Measurements from ENCODE around the gene ARPC1A.
A peak's percentile ranks its signal among the peaks of the same experiment; 100 is the strongest.
"Not testable (repeated sequence)": the region's sequence is repeated elsewhere in the genome, so short reads cannot be mapped to it uniquely, and the experiment has no call there.

ARPC1A gene

GRCh38 chr7:99325592-99326407 is at the start of gene ARPC1A:
Gene ARPC1A, plus strand, starts transcription at chr7:99325898. Its CDS starts 7,456 bp downstream, at chr7:99333354.
- H3K4me3 ChIP-seq (ENCODE audit: low read length): peak within 1 kb of the TSS; percentile 98
- no peak for TF ChIP-seq ZNF274 (IDR thresholded peaks at IDR 0.05; ENCODE audit: low read depth, low read length)

DNA sequence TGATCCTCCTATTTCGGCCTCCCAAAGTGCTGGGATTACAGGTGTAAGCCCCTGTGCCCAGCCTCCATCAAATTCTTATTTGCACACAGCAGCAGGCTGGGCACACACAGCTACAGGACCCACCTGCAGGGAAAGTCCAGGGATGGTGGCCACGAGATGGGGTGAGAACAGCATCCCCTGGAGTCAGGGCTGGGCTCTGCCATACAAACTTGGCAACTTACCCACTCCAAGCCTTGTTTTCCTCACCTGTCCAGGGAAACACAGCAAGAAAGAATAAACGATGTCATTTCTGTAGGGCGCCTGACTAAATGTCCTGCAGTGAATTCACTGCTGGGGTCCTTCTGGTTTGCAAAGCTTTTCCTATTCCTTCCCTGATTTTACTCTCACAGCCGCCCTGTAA is 47.5 kb upstream of the ARPC1A start:
- H3K4me3 ChIP-seq (ENCODE audit: low read length): no peak overlapping the region
- TF ChIP-seq ZNF274 (IDR thresholded peaks at IDR 0.05; ENCODE audit: low read depth, low read length): no peak

- not testable (repeated sequence) for H3K4me3 ChIP-seq (ENCODE audit: low read length)
Measured at GRCh38 chr7:99284165-99284564, 41.5 kb upstream of the ARPC1A start.

DNA sequence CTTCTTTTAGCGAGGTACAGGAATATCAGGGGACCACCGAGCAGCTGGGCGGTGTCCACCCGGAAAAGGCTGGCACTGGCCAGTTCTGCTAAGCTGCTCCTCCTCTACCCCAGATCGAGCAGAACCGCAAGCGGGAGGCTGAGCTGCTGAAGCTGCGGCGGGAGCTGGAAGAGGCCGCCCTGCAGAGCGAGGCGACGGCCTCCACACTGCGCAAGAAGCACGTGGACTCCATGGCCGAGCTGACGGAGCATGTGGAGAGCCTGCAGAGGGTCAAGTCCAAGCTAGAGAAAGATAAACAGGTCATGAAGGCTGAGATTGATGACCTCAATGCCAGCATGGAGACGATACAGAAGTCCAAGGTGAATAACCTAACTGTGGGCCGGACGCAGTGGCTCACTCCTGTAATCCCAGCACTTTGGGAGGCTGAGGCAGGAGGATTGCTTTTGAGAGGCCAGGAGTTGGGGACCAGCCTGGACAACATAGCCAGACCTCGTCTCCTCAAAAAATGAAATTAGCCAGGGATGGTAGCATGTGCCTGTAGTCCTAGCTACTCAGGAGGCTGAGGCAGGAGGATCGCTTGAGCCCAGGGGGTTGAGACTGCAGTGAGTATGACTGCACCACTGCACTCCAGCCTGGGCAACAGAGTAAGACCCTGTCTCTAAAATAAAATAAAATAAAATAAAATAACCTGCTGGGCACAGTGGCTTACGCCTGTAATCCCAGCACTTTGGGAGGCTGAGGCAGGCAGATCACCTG is 37.7 kb upstream of the ARPC1A start:
- no peak for TF ChIP-seq ZNF274 (IDR thresholded peaks at IDR 0.05; ENCODE audit: low read depth, low read length)
- H3K4me3 ChIP-seq (ENCODE audit: low read length): no peak overlapping the region

- H3K4me3 ChIP-seq (ENCODE audit: low read length): no peak overlapping the region
- no peak for TF ChIP-seq ZNF274 (IDR thresholded peaks at IDR 0.05; ENCODE audit: low read depth, low read length)
Measured at GRCh38 chr7:99289185-99289584, 36.5 kb upstream of the ARPC1A start.

DNA sequence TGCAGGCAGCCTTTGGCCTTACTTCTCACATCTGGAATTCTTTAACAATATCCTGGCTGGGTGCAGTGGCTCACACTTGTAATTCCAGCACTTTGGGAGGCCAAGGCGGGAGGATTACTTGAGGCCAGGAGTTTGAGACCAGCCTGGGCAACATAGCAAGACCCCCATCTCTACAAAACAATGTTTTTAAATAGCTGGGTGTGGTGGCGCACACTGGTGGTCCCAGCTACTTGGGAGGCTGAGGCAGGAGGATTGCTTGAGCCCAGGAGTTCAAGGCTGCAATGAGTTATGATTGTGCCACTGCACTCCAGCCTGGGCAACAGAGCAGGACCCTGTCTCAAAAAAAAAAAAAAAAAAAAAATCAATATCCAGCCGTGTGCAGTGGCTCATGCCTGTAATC is 35.5 kb upstream of the ARPC1A start:
- H3K4me3 ChIP-seq (ENCODE audit: low read length): not testable (repeated sequence)

DNA sequence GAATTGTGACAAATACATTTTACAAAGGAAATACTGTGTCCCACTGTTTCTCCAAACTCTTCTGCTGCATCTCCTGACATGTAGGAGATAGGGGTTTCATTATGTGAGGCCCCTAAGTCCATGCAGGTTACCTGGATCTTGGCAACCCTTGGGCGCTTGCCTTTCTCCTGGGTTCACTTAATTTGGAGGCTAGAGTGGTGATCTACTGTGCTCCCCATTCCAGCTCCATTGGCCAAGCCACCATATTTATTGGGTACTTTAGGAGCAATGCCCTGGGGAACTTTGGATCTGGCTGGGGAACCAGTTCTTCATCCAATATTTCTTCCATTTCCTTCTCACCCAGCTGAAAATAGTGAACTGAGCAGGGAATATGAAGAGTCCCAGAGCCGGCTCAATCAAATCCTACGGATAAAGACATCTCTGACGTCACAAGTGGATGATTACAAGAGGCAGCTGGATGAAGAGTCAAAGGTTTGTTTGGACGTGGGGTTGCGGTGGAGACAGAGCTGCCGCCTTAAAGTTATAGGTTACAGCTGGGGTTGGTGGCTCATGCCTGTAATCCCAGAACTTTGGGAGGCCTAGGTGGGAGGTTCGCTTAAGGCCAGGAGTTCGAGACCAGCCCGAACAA is 34.6 kb upstream of the ARPC1A start:
- H3K4me3 ChIP-seq (ENCODE audit: low read length): no peak overlapping the region
- TF ChIP-seq ZNF274 (IDR thresholded peaks at IDR 0.05; ENCODE audit: low read depth, low read length): no peak

DNA sequence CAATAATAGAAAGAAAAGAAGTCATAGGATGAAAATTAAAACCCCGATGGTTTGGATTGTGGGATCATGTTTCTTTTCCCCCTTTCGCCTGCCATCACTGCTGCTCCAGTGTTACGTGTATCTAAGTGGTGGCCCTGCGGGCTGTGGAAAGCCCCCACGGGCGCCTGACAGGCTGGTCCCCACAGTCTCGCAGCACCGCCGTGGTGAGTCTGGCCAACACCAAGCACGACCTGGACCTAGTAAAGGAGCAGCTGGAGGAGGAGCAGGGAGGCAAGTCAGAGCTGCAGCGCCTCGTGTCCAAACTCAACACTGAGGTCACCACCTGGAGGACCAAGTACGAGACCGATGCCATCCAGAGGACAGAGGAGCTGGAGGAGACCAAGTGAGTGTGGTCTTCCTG is 33.6 kb upstream of the ARPC1A start:
- no peak for TF ChIP-seq ZNF274 (IDR thresholded peaks at IDR 0.05; ENCODE audit: low read depth, low read length)

GRCh38 chr7:99293167-99293566 is 32.5 kb upstream of the ARPC1A start:
- TF ChIP-seq ZNF274 (IDR thresholded peaks at IDR 0.05; ENCODE audit: low read depth, low read length): no peak
- H3K4me3 ChIP-seq (ENCODE audit: low read length): no peak overlapping the region

More for the DNA sequence above, 33.6 kb upstream of the ARPC1A start:
- no peak overlapping the region for H3K4me3 ChIP-seq (ENCODE audit: low read length)

GRCh38 chr7:99293650-99294049 is 32.0 kb upstream of the ARPC1A start:
- TF ChIP-seq ZNF274 (IDR thresholded peaks at IDR 0.05; ENCODE audit: low read depth, low read length): no peak
- no peak overlapping the region for H3K4me3 ChIP-seq (ENCODE audit: low read length)

- H3K4me3 ChIP-seq (ENCODE audit: low read length): no peak overlapping the region
- TF ChIP-seq ZNF274 (IDR thresholded peaks at IDR 0.05; ENCODE audit: low read depth, low read length): no peak
Measured at GRCh38 chr7:99296471-99296870, 29.2 kb upstream of the ARPC1A start.

- TF ChIP-seq ZNF274 (IDR thresholded peaks at IDR 0.05; ENCODE audit: low read depth, low read length): no peak
- no peak overlapping the region for H3K4me3 ChIP-seq (ENCODE audit: low read length)
Measured at GRCh38 chr7:99301496-99301895, 24.2 kb upstream of the ARPC1A start.

DNA sequence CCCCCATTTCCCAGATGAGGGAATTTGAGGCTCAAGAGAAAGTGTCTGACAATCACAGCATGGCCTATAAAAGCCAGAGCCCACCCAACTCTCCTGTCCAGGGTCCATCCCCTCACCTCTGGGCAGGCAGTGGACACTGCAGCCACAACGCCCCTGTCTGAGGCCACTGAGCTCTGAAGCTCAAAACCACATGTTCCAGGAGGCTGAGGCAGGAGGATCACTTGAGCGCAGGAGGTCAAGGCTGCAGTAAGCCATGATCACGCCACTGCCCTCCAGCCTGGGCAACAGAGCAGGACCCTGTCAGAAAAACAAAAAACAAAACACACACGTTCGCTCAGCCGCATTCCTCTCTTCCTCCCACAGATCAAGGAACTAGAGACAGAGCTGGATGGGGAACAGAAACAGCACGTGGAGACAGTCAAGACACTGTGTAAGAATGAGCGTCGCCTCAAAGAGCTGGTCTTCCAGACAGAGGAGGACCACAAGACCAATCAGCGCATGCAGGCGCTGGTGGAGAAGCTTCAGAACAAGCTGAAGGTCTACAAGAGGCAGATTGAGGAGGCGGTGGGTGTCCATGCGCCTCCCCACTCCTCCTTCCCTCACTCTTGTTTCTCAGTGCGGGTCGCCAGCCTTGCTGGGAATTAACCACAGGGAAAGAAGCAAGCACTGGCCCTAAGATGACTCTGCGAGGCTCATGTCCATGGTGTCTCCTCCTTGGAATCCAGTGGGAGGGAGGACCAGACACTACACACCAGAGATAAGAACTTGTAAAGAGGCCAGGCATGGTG is 20.0 kb upstream of the ARPC1A start:
- TF ChIP-seq ZNF274 (IDR thresholded peaks at IDR 0.05; ENCODE audit: low read depth, low read length): no peak

GRCh38 chr7:99308461-99309074 is 17.1 kb upstream of the ARPC1A start:
- no peak for TF ChIP-seq ZNF274 (IDR thresholded peaks at IDR 0.05; ENCODE audit: low read depth, low read length)

More for the DNA sequence above, 20.0 kb upstream of the ARPC1A start:
- H3K4me3 ChIP-seq (ENCODE audit: low read length): no peak overlapping the region

More at GRCh38 chr7:99308461-99309074, 17.1 kb upstream of the ARPC1A start:
- H3K4me3 ChIP-seq (ENCODE audit: low read length): no peak overlapping the region

All from GM08714 (cell line).